Ecto neural progenitor cell (in vitro differentiated cells): Measurements from ENCODE around the gene KIF26B.
"Not testable (repeated sequence)": the region's sequence is repeated elsewhere in the genome, so short reads cannot be mapped to it uniquely, and the experiment has no call there.

Source experiments
- DNase-seq: peaks from one replicate; pipeline ENCODE4 v3.0.0-alpha.2; 2018; ENCODE audit warnings: low spot score

Gene KIF26B

DNA sequence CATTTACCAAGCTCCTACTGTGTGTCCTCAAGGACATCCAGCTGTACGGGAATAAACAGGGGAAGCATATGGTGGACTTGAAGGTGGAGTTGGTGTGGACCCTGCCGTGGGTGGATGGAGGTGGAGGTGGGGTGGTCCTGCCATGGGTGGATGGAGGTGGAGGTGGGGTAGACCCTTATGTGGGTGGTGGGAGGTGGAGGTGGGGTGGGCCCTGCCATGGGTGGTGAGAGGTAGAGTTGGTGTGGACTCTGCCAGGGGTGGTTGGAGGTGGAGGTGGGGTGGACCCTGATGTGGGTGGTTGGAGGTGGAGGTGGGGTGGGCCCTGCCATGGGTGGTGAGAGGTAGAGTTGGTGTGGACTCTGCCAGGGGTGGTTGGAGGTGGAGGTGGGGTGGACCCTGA lies 169.0 kb downstream of the KIF26B start:
- DNase-seq = not testable (repeated sequence)

DNA sequence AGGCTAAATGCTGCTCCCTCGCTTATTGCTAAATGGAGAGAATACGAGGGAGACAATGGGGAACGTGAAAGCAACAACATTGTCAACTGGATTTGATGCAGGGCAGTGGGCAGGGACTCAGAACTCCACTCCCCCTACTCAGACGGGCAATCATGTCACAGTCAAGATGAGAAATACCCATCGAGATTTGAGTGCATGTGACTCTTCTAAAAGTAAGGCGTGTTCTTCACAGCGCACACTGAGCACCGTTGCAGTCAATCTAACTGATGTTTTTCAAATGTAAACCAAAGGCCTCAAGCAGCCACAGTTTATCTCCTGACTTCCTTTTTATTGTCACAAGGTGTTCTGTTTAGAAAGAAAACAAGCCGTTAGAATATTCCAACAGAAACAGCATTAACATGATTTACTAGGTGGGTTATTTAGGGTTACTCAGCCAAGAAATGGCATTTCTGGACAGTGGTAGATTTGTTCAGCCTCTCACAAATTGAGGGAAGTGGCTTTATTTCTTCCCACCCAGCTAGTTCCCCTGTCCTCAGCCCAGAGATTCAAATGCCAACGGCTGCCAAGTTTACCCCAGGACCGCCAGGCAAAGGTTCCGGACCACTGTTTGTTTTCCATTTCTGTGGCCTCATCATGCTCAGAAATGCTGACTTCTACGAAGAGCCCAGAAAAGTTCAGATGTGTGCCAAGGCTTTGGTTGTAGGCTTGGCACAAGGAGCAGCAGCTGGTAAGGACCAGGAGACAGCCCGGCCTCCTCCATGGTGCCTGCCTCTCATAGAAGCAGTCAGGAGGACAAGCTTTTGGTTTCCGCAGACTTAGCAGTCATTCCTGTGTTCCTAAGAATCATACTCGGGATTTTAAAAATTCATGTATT lies 171.4 kb downstream of the KIF26B start:
- no peak for DNase-seq

DNA sequence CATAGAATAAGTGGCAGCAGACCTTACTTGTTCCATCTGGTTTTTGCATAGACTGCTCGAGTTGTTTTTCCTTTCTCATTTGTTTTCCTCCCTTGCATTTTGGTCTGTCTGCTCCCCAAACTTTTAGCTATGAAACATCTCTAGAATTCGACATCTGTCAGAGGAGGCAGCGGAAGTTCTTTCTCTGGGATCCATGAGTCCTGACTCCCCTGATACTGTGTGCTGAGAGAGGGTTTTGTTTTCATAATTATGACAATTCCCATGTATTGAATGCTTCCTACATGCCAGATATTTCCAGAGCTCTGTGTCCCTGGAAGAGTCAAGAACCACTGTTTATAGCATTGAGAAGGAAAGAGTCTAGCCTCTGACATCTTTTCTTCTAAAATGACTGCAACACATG lies 172.6 kb downstream of the KIF26B start:
- DNase-seq = no peak

DNA sequence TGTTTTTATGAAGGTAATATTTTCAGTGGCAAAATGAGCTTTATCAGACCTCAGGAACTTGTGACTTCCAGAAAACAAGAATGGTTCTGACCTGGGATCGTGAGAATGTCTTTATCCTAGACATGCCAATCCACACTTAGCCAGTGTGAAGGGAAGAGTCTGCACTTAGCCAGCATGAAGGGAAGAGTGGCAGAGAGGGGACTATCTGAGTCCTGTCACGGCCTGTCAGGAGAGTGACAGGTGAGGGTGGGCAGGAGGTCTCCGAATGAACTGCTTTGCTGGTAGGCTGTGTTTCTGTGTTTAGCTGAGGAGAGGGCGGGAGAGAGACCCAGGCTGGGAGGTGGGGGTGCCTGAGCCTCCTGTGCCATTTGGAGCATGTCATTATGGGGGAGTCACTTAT lies 173.1 kb downstream of the KIF26B start:
- no peak for DNase-seq

DNA sequence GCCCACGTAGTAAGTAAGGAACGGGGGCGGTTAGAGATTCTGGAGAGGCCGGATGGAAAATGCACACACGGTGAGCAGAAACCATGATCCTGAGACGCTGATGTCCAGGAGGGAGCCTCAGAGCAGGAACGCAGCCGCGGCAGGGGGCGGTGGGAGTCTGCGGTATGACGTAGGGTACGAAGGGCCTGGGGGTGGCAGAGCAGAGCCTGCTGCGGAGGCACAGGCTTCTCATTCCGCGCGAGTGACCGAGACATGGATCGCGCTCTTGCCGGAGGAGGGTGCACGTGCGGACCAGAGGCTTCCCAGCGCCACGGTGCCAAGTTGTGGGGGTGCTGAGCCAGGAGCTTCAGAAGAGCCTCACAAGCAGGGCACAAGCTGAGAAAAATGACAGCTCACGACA lies 176.2 kb downstream of the KIF26B start:
- no peak for DNase-seq

DNA sequence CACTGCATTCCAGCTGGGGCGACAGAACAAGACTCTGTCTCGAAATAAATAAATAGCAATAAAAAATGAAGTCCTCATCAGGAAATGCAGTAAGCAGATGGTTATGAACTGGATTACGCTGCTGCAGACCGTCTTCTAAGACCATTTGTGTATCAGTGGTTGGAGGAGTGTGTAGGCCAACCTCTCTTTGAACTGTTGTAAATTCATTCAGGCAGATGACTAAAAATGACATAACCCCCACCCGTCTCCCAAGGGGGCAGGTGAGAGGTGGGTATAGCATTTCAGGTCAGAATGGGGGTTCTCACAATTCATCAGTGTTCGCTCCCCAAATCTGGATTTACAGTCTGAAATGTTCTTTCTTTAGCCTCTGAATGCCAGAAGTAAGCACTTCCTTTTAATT lies 177.3 kb downstream of the KIF26B start:
- no peak for DNase-seq

DNA sequence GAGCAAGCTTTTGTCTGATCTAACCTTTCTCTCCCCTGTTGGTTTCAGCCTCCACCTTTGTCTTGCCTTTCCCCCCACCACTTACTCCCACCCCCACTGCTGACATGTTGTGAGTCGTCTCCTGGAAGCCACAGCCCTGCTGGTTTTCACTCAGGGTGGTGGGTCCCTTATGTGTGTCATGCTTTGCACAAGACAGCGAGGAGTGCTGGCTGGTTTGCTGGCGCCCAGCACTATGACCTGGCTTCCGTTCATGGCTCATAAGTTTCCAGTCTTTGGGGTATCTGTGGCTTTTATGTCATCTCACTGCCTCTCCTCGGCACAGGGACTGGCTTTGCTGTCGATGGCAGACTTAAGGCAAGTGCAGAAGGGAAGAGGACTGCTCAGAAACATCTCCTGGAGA lies 177.7 kb downstream of the KIF26B start:
- no peak for DNase-seq

DNA sequence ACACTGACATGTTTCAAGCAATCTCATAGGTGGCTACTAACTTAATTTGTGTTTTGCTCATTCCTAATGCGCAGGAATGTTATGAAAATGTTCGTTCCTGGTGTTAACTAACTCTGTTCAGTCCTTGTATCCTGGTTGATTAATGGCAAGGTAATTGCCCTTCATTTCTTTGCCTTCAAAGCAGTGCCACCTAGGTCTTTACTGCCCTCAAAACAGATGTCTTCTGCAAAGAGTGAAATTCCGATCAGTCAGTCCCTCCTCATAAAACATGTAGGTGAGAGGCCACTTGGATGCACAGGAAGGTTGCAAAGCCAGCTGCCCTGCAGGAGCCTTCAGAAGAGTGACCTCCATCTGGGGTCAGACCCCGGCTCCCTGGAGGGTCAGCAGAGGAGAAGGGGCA lies 179.4 kb downstream of the KIF26B start:
- no peak for DNase-seq

DNA sequence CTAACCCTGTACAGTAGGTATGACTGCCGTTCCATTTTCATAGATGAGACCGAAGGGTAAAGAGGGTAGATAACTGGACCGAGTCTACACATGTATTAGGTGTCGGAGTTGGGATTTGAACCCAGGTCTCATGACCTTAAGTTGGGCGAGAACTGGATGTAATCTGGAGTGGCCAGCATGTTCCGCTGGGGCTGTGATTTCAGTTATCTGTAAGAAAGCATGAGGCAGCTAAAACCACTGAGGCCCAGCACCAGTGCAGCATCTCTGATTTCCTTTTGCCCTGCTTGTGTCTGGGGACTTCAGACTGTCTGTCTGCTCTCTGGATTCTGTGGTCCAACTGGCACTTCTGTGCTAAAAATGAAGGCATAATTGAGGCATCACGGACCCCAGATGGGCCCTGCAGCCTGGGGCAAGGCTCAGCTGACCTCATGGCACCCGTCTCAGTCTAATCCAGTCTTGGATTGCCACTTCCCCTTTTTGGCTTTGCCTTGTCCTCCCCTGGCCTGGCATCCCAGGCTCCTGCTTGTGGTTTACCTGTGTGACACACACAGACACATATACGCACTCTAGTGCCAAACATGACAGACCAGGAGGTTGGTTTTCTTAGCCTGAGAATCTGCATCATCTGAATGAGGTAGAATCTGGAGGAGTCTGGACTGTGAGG lies 180.2 kb downstream of the KIF26B start:
- DNase-seq = no peak

DNA sequence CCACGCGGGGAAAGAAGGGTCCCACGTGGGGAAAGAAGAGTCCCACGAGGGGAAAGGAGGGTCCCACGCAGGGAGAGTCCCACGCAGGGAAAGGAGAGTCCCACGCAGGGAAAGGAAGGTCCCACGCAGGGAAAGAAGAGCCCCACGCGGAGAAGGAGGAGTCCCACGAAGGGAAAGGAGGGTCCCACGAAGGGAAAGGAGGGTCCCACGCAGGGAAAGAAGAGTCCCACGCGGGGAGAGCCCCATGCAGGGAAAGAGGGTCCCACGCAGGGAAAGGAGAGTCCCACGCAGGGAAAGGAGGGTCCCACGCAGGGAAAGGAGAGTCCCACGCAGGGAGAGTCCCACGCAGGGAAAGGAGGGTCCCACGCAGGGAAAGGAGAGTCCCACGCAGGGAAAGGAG lies 180.9 kb downstream of the KIF26B start:
- DNase-seq = not testable (repeated sequence)

DNA sequence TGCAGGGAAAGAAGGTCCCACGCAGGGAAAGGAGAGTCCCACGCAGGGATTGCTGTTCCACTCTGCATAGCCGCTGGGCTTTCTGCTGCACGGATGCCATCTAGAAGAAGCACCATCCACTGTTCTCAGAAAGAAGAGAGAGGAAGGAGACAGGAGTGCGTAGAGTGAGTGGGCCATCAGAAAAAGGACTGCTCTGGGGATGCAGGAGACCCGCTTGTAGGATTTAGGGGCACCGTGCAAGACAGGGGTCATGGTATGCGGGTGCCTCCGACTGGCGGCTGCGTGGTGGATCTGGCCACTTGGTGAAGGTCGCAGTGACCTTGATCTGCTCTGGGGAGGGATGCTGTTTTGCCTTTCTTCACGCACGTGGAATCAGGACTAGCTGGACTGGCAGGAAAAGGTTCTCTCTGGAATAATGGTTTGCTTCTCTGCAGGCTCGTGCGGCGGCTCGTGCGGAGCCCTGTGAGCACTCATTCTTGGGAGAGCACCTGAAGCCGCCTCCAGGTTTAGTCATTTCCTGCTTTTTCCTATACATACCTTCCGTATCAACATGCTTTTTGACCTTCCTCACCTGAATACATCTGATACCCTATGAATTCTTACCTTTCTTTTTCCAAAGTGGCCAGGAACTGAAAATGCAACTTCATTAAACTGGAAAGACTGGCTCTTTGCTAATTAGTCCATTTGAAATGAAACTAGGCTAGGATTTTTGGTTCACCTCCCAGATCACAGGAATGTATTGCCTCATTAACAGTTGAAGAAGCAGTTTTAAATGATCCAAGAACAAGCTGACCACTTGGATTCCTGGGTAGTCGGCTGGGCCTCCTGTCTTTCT lies 181.6 kb downstream of the KIF26B start:
- DNase-seq = no peak

DNA sequence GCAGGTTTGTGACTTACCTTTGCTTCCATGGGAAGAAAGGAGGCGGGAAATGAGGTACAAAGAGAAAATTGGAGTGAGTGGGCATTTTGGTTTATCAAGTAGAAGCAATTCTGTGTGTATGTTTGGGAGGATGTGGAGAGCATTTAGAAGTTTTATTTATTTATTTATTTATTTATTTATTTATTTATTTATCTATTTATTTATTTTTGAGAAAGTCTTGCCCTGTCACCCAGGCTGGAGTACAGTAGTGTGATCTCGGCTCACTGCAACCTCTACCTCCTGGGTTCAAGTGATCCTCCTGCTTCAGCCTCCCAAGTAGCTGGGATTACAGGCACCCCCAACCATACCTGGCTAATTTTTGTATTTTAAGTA lies 182.2 kb downstream of the KIF26B start:
- DNase-seq = not testable (repeated sequence)

DNA sequence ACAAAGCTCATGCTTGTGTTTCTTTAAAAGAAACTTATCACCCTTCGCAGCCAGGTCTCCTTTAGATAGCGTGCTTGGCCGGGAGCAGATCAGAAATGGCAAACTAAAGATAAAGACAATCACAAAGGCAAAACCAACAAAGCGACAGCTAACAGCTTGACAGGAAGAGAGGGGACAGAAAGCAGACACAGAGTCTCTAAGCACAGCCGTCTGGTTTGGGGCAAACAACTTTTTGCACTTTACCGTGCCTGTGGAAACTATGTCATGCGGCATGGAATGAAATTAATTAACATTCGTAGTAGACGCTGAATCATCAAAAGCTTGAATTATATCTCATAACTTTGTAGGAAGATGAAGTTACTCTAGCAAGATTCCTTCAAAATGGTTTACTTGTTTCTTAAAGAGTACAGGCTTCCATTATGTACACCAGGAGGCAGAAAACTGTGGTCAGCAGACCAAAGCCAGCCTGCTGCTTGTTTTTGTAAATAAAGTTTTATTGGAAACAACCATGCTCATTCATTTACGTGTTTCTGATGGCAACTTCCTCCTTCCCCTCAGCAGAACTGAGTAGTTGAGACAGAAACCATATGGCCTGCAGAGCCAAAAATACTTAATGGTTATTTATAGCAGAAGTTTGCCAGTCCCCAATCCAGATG lies 183.2 kb downstream of the KIF26B start:
- no peak for DNase-seq

DNA sequence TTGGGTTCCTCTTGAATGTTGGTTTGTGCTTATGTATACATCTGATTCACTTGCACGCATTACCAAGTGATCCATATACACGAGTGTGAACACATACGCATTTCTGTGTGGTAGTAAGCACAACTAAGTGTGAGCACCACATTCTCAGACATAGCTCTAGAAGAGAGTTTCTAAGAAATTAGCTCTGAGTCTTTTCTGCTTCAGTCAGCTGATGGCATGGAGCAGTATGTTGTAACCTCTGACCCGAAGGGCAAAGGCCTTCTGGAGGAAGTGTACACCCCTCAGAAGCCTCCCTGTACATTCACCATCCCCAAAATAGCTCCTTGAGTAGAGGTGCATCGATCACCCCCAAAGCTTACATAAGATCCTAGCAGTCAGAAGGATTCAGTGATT lies 183.7 kb downstream of the KIF26B start:
- no peak for DNase-seq

DNA sequence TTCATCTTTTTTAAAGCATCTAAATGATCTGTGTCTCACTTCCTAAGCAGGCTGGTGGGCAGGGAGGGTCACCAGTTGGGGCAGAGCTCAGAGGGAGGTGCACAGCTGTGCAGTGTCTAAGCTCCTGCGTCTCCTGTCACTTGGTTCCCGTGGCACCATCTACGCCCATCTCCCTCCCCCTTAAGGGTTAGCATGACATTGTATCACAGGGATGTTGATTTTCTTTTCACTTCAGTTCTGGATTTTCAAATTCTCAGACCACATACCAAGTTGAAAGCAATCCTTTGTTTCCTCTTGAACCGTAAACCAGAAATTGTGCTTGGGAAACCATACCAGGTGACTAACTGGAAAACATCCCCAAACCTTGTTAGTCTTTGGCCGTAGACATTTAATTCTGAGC lies 187.0 kb downstream of the KIF26B start:
- no peak for DNase-seq

DNA sequence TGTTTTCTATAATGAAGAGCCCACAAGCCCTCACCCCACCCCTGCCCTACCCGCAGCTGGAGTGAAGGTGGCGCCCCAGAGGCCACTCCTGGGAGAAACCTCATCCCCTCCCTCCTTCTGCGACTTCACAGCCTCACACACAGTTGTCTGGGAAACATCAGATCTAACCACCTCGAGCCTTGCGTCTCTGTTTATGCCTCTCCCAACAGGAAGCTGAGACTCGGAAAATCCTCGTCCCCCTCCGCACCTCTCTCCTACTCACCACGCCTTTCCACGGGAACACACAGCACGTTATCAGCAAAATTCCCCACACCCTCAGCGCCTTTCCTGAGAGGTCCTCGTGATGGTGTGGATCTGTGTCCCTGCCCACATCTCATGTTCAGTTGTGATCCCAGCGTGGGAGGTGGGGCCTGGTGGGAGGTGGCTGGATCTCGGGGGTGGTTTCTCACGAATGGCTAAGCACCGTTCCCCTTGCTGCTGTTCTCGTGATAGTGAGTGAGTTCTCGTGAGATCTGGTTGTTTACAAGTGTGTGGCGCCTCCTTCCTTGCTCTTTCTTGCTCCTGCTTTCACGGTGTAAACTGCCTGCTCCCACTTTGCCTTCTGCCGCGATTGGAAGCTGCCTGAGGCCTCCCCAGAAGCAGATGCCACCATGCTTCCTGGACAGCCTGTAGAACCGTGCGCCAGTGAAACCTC lies 190.6 kb downstream of the KIF26B start:
- DNase-seq = no peak

DNA sequence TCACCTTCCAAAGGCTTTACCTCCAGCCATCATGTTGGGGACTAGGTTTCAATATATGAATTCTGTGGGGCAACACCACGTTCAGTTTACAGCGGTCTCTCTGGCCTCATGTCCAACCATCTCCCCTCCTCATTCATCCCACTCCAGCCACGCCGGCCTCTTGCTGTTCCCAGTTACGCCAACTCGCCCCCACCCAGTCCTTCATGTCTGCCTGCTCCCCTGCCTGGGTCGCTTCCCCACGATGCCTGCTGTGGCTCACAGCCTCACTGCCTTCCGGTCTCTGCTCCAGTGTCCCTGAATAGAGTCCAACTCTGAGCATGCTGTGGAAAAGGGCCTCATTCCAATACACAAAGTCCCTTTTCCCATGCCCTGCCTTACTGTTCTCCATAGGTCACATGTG lies 193.8 kb downstream of the KIF26B start:
- no peak for DNase-seq

DNA sequence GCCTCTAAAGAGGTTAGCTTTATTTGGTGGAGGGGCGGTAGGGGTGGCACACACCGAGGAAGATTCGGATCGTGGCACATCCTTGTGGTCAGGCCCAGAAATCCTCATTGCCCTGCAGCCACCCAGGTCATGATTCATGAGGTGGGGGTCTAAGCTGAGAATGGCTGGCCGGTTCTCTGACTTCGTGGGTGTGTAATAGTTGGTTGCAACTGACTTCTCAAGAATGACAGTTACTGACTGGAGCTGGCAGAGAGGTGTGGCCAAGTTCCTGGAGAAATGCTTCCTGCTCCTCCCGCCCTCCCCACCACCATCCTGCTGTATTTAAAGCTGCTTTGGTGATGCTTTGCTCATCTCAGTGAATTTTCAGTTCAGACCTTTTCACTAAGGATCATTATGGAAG lies 198.6 kb downstream of the KIF26B start:
- no peak for DNase-seq

DNA sequence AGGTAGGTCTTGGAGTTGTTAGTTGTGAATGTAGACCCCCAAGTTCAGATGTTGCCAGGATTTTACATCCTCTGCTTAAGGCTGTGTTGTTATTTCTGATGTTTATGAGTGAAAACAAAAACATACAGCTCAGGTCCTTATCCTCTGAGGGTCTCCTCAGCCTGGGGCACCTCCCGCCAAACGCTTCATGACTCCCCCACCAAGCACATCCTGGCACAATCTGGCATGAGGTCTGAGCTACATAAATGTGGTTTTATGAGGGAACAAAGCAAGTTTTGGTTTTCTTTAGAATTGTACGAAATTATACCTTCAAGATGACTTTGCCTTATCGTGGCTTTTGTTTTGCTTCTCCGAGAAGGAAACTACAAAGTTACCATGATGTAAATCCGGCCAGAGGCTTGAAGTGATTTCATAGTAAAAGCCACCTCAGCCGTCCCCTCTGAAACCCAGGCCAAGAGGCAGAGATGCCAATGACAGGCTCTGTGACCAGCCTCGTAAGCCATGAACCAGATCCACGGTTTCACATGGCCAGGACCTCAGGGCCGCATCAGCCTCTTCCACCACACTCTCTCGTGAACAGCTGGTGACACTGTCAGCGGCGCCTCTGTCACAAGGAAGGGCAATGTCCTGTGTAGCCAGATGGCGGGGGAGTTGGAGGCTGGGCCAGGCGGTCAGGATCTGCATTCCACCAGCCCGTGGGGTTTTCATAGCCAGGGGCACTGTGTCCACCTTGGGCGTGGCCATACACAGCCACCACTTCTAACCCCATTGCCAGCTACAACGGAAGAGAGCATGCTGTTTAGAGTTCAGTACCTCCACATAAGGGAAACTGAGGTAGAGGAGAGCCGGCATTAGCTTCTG lies 199.4 kb downstream of the KIF26B start:
- no peak for DNase-seq

DNA sequence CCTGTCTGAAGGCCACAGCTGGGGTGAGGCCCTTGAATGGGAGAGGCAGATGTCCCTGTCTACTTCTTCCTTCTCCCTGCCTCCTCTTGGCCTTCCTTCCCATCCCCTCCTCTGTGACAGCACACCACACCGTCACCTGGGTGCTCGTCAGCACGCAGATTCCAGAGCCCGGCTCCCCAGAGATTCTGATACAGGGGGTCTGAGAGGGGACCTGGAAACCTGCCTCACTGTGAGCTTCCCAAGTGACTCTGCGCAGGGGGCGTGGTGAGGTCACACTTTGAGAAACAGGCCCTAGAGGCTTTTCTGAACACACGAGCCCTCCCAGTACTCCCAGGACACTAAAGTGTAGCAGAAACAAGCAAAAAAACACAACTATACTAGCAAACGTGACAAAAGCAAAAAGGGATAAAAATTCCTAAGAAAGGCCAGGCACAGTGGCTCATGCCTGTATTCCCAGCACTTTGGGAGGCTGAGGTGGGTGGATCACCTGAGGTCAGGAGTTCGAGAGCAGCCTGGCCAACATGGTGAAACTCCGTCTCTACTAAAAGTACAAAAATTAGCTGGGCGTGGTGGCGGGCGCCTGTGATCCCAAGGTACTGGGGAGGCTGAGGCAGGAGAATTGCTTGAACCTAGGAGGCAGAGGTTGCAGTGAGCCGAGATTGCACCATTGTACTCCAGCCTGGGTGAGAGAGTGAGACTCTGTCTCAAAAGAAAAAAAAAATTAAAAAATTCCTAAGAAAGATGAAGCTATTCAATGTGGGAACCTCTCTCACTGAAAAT lies 201.3 kb downstream of the KIF26B start:
- not testable (repeated sequence) for DNase-seq
